DMS53 treated with DMSO at 0.1 percent for 48 hours (cell line): ENCODE measurements around the gene TMCO4.

Source experiments
- DNase-seq: peaks from one replicate; lab custom pipeline; 2025; ENCODE audit not compliant: unreplicated experiment; lab: John Stamatoyannopoulos, UW

TMCO4 gene

GRCh38 chr1:19776933-19777332, 22.8 kb downstream of the TMCO4 start:
- DNase-seq, result no peak

- DNase-seq, result peak; percentile 2
Measured at GRCh38 chr1:19776287-19776686, 23.4 kb downstream of the TMCO4 start.

- DNase-seq, result no peak
Measured at GRCh38 chr1:19775831-19776230, 23.9 kb downstream of the TMCO4 start.

- DNase-seq, result no peak
Measured at GRCh38 chr1:19775317-19775716, 24.4 kb downstream of the TMCO4 start.

- DNase-seq, result no peak
Measured at GRCh38 chr1:19774180-19774785, 25.4 kb downstream of the TMCO4 start.

- DNase-seq, result no peak
Measured at GRCh38 chr1:19773485-19773884, 26.2 kb downstream of the TMCO4 start.

- no peak for DNase-seq
Measured at GRCh38 chr1:19772053-19772452, 27.7 kb downstream of the TMCO4 start.

GRCh38 chr1:19771350-19771749, 28.4 kb downstream of the TMCO4 start:
- DNase-seq, result no peak

GRCh38 chr1:19770436-19771190, 29.1 kb downstream of the TMCO4 start:
- DNase-seq, result peak; percentile 30

- DNase-seq, result no peak
Measured at GRCh38 chr1:19769211-19769932, 30.3 kb downstream of the TMCO4 start.

- DNase-seq, result no peak
Measured at GRCh38 chr1:19768353-19769210, 31.1 kb downstream of the TMCO4 start.

- no peak for DNase-seq
Measured at GRCh38 chr1:19765623-19766022, 34.1 kb downstream of the TMCO4 start.

- no peak for DNase-seq
Measured at GRCh38 chr1:19764848-19765247, 34.9 kb downstream of the TMCO4 start.

- peak; percentile 2 for DNase-seq
Measured at GRCh38 chr1:19762175-19762779, 37.4 kb downstream of the TMCO4 start.

GRCh38 chr1:19759740-19760089, 40.0 kb downstream of the TMCO4 start:
- DNase-seq, result no peak

- DNase-seq, result no peak
Measured at GRCh38 chr1:19758227-19758830, 41.4 kb downstream of the TMCO4 start.

GRCh38 chr1:19757641-19758040, 42.1 kb downstream of the TMCO4 start:
- no peak for DNase-seq

- no peak for DNase-seq
Measured at GRCh38 chr1:19756480-19756879, 43.2 kb downstream of the TMCO4 start.

- DNase-seq, result no peak
Measured at GRCh38 chr1:19754482-19754881, 45.2 kb downstream of the TMCO4 start.

GRCh38 chr1:19752083-19752696, 47.5 kb downstream of the TMCO4 start:
- no peak for DNase-seq
